Hepatocyte (in vitro differentiated cells): ENCODE data around the gene AUTS2.

Experiments used
- CTCF ChIP-seq: fragments of 200-600 bp; sonication (generic); IDR thresholded peaks from 2 replicates; pipeline ENCODE4 v1.5.1; 2016; ENCODE audit warnings: antibody characterized with exemption, mild to moderate bottlenecking; ENCODE audit not compliant: poor library complexity
- EZH2 ChIP-seq: fragments of 200-600 bp; sonication (generic); IDR thresholded peaks from 2 replicates; pipeline ENCODE4 v1.6.1; 2016; ENCODE audit warnings: antibody characterized with exemption, mild to moderate bottlenecking, borderline replicate concordance
- EZH2phosphoT487 ChIP-seq: fragments of 200-600 bp; sonication (generic); IDR thresholded peaks from one replicate; pipeline ENCODE4 v1.6.1; 2018; ENCODE audit warnings: antibody characterized with exemption, mild to moderate bottlenecking, low read depth, moderate library complexity; ENCODE audit not compliant: unreplicated experiment, severe bottlenecking

- TF ChIP-seq CTCF, result no peak
- no peak for TF ChIP-seq EZH2
- TF ChIP-seq EZH2phosphoT487, result no peak
These were observed 1209.4 kb downstream of the AUTS2 start for GRCh38 chr7:70807650-70808049.
